HL-60 (cell line): ENCODE measurements around the gene ANAPC2.
A peak's percentile ranks its signal among the peaks of the same experiment; 100 is the strongest.

Source experiments
- DNase-seq, 2 experiments: peaks; one replicate each; pipeline ENCODE4 v3.0.0-alpha.2; 2010 to 2020; ENCODE audit warnings: low read depth in 1 of 2, low spot score in 1 of 2
- H3K27ac ChIP-seq: fragments of 250-450 bp; sonication (Bioruptor Pico); replicated peaks from 2 replicates; pipeline ENCODE4 v1.5.1; 2020; ENCODE audit warnings: mild to moderate bottlenecking, moderate library complexity
- H3K27me3 ChIP-seq: fragments of 250-450 bp; sonication (Bioruptor Pico); 2 replicates; pipeline ENCODE4 v1.5.1; 2021; ENCODE audit warnings: mild to moderate bottlenecking, moderate library complexity; ENCODE audit not compliant: insufficient read depth, poor library complexity, severe bottlenecking
- H3K4me3 ChIP-seq: replicated peaks from 2 replicates; pipeline ENCODE4 v1.5.1; 2011; ENCODE audit warnings: mild to moderate bottlenecking, control low read depth, low read length; ENCODE audit not compliant: insufficient read depth
- CTCF ChIP-seq: IDR thresholded peaks from one replicate; pipeline ENCODE4 v1.5.1; 2011; ENCODE audit warnings: low read length, control low read depth, inconsistent platforms; ENCODE audit not compliant: insufficient read depth
- GABPA ChIP-seq: IDR thresholded peaks from 2 replicates; pipeline ENCODE4 v1.6.1; 2012; ENCODE audit warnings: low read depth
- POLR2AphosphoS5 ChIP-seq: IDR thresholded peaks from 2 replicates; pipeline ENCODE4 v1.6.1; 2012; ENCODE audit warnings: low read depth
- REST ChIP-seq: IDR thresholded peaks from 2 replicates; pipeline ENCODE4 v1.6.1; 2012; ENCODE audit warnings: low read depth; ENCODE audit not compliant: insufficient replicate concordance
- SPI1 ChIP-seq: IDR thresholded peaks from 2 replicates; pipeline ENCODE4 v1.6.1; 2012; ENCODE audit warnings: low read depth, mild to moderate bottlenecking, borderline replicate concordance

Gene ANAPC2

GRCh38 chr9:137173796-137174664, 14.3 kb downstream of the ANAPC2 start:
- no peak for TF ChIP-seq GABPA
- peak; percentile 3; the same call in 1 of the 2 replicates for TF ChIP-seq POLR2AphosphoS5
- no peak for DNase-seq
- H3K27ac ChIP-seq, result no peak overlapping the region
- H3K27me3 ChIP-seq, result no peaks in the 10 kb centered on the region
- no peak overlapping the region for H3K4me3 ChIP-seq

GRCh38 chr9:137172901-137173795, 15.2 kb downstream of the ANAPC2 start:
- Histone ChIP-seq H3K4me3 (no peak overlapping the region), H3K27ac (peak overlapping the region; percentile 36), H3K27me3 (peaks cover under 1% of the 10 kb centered on the region)
- peak in 1 of 2 experiments; percentile 60 for DNase-seq
- TF ChIP-seq GABPA (peak; percentile 47; the same call in 1 of the 2 replicates), CTCF (no peak), SPI1 (peak; percentile 93), REST (peak; percentile 34), POLR2AphosphoS5 (peak; percentile 93)

GRCh38 chr9:137171149-137171900, 17.0 kb downstream of the ANAPC2 start:
- TF ChIP-seq REST (no peak), SPI1 (no peak), CTCF (no peak), POLR2AphosphoS5 (no peak), GABPA (no peak)
- no peak for DNase-seq
- H3K27me3 ChIP-seq, result peaks cover 11% of the 10 kb centered on the region
- no peak overlapping the region for H3K4me3 ChIP-seq
- H3K27ac ChIP-seq, result no peak overlapping the region
